Naive B cell (primary cell): Measurements from ENCODE around the gene WIF1. TPM values are rescaled to one million over a fixed set of nuclear protein-coding genes. Genes with fewer than 3 reads are reported as not detected.

Experiments used
- ATAC-seq, 2 donors: fragments of 150-1000 bp; cut with Tn5 transposase; 2 replicates each; pipeline ENCODE4 v1.10.0; 2021; ENCODE audit warnings: low read depth in 2 of 2, mild to moderate bottlenecking in 2 of 2, moderate library complexity in 2 of 2
- DNase-seq: peaks from one replicate; pipeline ENCODE4 v3.0.0; 2022
- H3K27ac Mint-ChIP-seq, 6 donors: one replicate each; pipeline ENCODE4 v1.8.0; 2020 to 2022; ENCODE audit warnings: mild to moderate bottlenecking in 6 of 6, mixed read lengths in 6 of 6, moderate library complexity in 5 of 6, inconsistent platforms in 2 of 6
- H3K27me3 Mint-ChIP-seq, 3 donors: one replicate each; pipeline ENCODE4 v1.8.0; 2021 to 2022; ENCODE audit warnings: mixed read lengths in 3 of 3, mild to moderate bottlenecking in 1 of 3
- H3K36me3 Mint-ChIP-seq, 2 donors: one replicate each; pipeline ENCODE4 v1.8.0; 2020 to 2022; ENCODE audit warnings: mixed read lengths in 2 of 2, inconsistent platforms in 1 of 2, mild to moderate bottlenecking in 1 of 2
- H3K4me1 Mint-ChIP-seq, 3 donors: one replicate each; pipeline ENCODE4 v1.8.0; 2020 to 2022; ENCODE audit warnings: mixed read lengths in 3 of 3, inconsistent platforms in 1 of 3, mild to moderate bottlenecking in 1 of 3, moderate library complexity in 1 of 3
- H3K4me3 Mint-ChIP-seq, 8 donors: one replicate each; pipeline ENCODE4 v1.8.0; 2020 to 2022; ENCODE audit warnings: mild to moderate bottlenecking in 8 of 8, mixed read lengths in 8 of 8, moderate library complexity in 8 of 8, inconsistent platforms in 2 of 8
- H3K9me3 Mint-ChIP-seq, 7 donors: one replicate each; pipeline ENCODE4 v1.8.0; 2020 to 2022; ENCODE audit warnings: mixed read lengths in 7 of 7, mild to moderate bottlenecking in 5 of 7, inconsistent platforms in 2 of 7, moderate library complexity in 1 of 7
- polyA plus RNA-seq, 6 donors: library from polyadenylated mRNA; unstranded; fragments of 300-500 nt; fragmentation: Illumina TruSeq; gene quantifications; one replicate each; pipeline ENCODE4 v1.2.3, GENCODE V29; 2021; ENCODE audit warnings: low read depth in 6 of 6

WIF1 gene
- not detected for polyA plus RNA-seq

- Mint-ChIP-seq H3K27ac (no peak within 1 kb of the TSS), H3K4me3 (peak within 1 kb of the TSS; percentile 30 to 88 (median 74)), H3K9me3 (no peaks in the 10 kb centered on the region), H3K36me3 (no peaks in the 10 kb centered on the region), H3K4me1 (peaks cover 8 to 14% (median 10%) of the 10 kb centered on the region in 3 donors), H3K27me3 (peaks cover 30 to 47% (median 46%) of the 10 kb centered on the region in 3 donors)
- DNase-seq (peak; percentile 13), ATAC-seq (peak; percentile 79)
Observed at GRCh38 chr12:65121049-65121955, at the start of gene WIF1. WIF1 (minus strand) TSS chr12:65121305; CDS start chr12:65121191, 114 bp downstream.

GRCh38 chr12:65170209-65170881 lies 49.2 kb upstream of the WIF1 start:
- DNase-seq: peak; percentile 57
- Mint-ChIP-seq H3K9me3 (no peaks in the 10 kb centered on the region), H3K4me3 (peak overlapping the region; percentile 94 to 100 (median 97)), H3K27ac (peak overlapping the region; percentile 84 to 99 (median 97)), H3K4me1 (peaks cover 24 to 35% (median 25%) of the 10 kb centered on the region in 3 donors), H3K36me3 (no peaks in the 10 kb centered on the region), H3K27me3 (peaks cover 0 to 4% (median 0%) of the 10 kb centered on the region in 3 donors)
- ATAC-seq: peak; percentile 23 to 31

GRCh38 chr12:65169320-65170208 lies 48.5 kb upstream of the WIF1 start, which contains the start of gene LEMD3:
LEMD3 (plus strand) TSS chr12:65169583; CDS start chr12:65169597, 14 bp downstream.
- peak within 1 kb of the TSS; percentile 94 to 100 (median 99) for H3K4me3 Mint-ChIP-seq
- H3K4me1 Mint-ChIP-seq: peaks cover 24 to 35% (median 25%) of the 10 kb centered on the region in 3 donors
- no peaks in the 10 kb centered on the region for H3K36me3 Mint-ChIP-seq

GRCh38 chr12:65168681-65169319 lies 47.7 kb upstream of the WIF1 start:
- peak overlapping the region; percentile 98 to 100 (median 99) for H3K27ac Mint-ChIP-seq
- H3K27me3 Mint-ChIP-seq: peaks cover 0 to 4% (median 0%) of the 10 kb centered on the region in 3 donors
- peaks cover 24 to 35% (median 25%) of the 10 kb centered on the region in 3 donors for H3K4me1 Mint-ChIP-seq
- ATAC-seq (peak; percentile 1 to 12), DNase-seq (no peak)
- H3K4me3 Mint-ChIP-seq: peak overlapping the region; percentile 94 to 100 (median 99)
- H3K36me3 Mint-ChIP-seq: no peaks in the 10 kb centered on the region
- H3K9me3 Mint-ChIP-seq: no peaks in the 10 kb centered on the region

More at GRCh38 chr12:65169320-65170208, 48.5 kb upstream of the WIF1 start, which contains the start of gene LEMD3:
- ATAC-seq: peak; percentile 90 to 91
- DNase-seq: peak; percentile 93
- H3K9me3 Mint-ChIP-seq: no peaks in the 10 kb centered on the region
- peak within 1 kb of the TSS; percentile 98 to 100 (median 99) for H3K27ac Mint-ChIP-seq
- H3K27me3 Mint-ChIP-seq: peaks cover 0 to 4% (median 0%) of the 10 kb centered on the region in 3 donors

GRCh38 chr12:65164774-65165173 lies 43.7 kb upstream of the WIF1 start:
- H3K27me3 Mint-ChIP-seq: peaks cover 13 to 22% (median 20%) of the 10 kb centered on the region in 3 donors
- no peaks in the 10 kb centered on the region for H3K36me3 Mint-ChIP-seq
- DNase-seq (no peak), ATAC-seq (no peak)
- H3K27ac Mint-ChIP-seq: no peak overlapping the region
- H3K9me3 Mint-ChIP-seq: no peaks in the 10 kb centered on the region
- peaks cover 0 to 5% (median 4%) of the 10 kb centered on the region in 3 donors for H3K4me1 Mint-ChIP-seq
- no peak overlapping the region for H3K4me3 Mint-ChIP-seq

- Mint-ChIP-seq H3K4me1 (peaks cover 0 to 3% (median 2%) of the 10 kb centered on the region in 3 donors), H3K9me3 (no peaks in the 10 kb centered on the region), H3K27ac (no peak overlapping the region), H3K36me3 (no peaks in the 10 kb centered on the region), H3K27me3 (peaks cover 16 to 22% (median 20%) of the 10 kb centered on the region in 3 donors), H3K4me3 (no peak overlapping the region)
- no peak for DNase-seq
- ATAC-seq: no peak
Observed at GRCh38 chr12:65164244-65164643, 43.1 kb upstream of the WIF1 start.

- no peaks in the 10 kb centered on the region for H3K36me3 Mint-ChIP-seq
- H3K27ac Mint-ChIP-seq: no peak overlapping the region
- DNase-seq (no peak), ATAC-seq (no peak)
- no peaks in the 10 kb centered on the region for H3K9me3 Mint-ChIP-seq
- no peaks in the 10 kb centered on the region for H3K4me1 Mint-ChIP-seq
- peaks cover 16 to 22% (median 20%) of the 10 kb centered on the region in 3 donors for H3K27me3 Mint-ChIP-seq
- H3K4me3 Mint-ChIP-seq: peak overlapping the region in 1 of 8 donors; percentile 7
Observed at GRCh38 chr12:65162609-65163008, 41.5 kb upstream of the WIF1 start.

- Mint-ChIP-seq H3K36me3 (no peaks in the 10 kb centered on the region), H3K4me3 (peak overlapping the region in 3 of 8 donors; percentile 42 to 47 (median 47)), H3K9me3 (no peaks in the 10 kb centered on the region), H3K27me3 (peaks cover 13 to 16% (median 15%) of the 10 kb centered on the region in 3 donors), H3K27ac (peak overlapping the region; percentile 7 to 70 (median 36)), H3K4me1 (peaks cover 11 to 16% (median 12%) of the 10 kb centered on the region in 3 donors)
- no peak for ATAC-seq
- no peak for DNase-seq
Observed at GRCh38 chr12:65157091-65157490, 36.0 kb upstream of the WIF1 start.

- Mint-ChIP-seq H3K27ac (peak overlapping the region; percentile 7 to 70 (median 53)), H3K9me3 (no peaks in the 10 kb centered on the region), H3K36me3 (no peaks in the 10 kb centered on the region), H3K4me3 (peak overlapping the region in 7 of 8 donors; percentile 3 to 67 (median 47)), H3K27me3 (peaks cover 9 to 17% (median 16%) of the 10 kb centered on the region in 3 donors), H3K4me1 (peaks cover 11 to 16% (median 12%) of the 10 kb centered on the region in 3 donors)
- ATAC-seq (peak; percentile 74 to 85), DNase-seq (peak; percentile 27)
Observed at GRCh38 chr12:65156366-65156841, 35.3 kb upstream of the WIF1 start.

- peak overlapping the region in 3 of 8 donors; percentile 21 to 47 (median 47) for H3K4me3 Mint-ChIP-seq
- H3K4me1 Mint-ChIP-seq: peaks cover 11 to 16% (median 12%) of the 10 kb centered on the region in 3 donors
- no peaks in the 10 kb centered on the region for H3K36me3 Mint-ChIP-seq
- DNase-seq: no peak
- no peak for ATAC-seq
- H3K27me3 Mint-ChIP-seq: peaks cover 5 to 17% (median 14%) of the 10 kb centered on the region in 3 donors
- H3K27ac Mint-ChIP-seq: peak overlapping the region in 3 of 6 donors; percentile 41 to 70 (median 56)
- H3K9me3 Mint-ChIP-seq: no peaks in the 10 kb centered on the region
Observed at GRCh38 chr12:65155784-65156183, 34.7 kb upstream of the WIF1 start.

GRCh38 chr12:65152596-65152995 lies 31.5 kb upstream of the WIF1 start:
- Mint-ChIP-seq H3K4me1 (peaks cover 11 to 16% (median 12%) of the 10 kb centered on the region in 3 donors), H3K9me3 (no peaks in the 10 kb centered on the region), H3K27me3 (peaks cover 0 to 15% (median 13%) of the 10 kb centered on the region in 3 donors), H3K4me3 (no peak overlapping the region), H3K36me3 (no peaks in the 10 kb centered on the region), H3K27ac (no peak overlapping the region)
- DNase-seq (no peak), ATAC-seq (no peak)

GRCh38 chr12:65152012-65152411 lies 30.9 kb upstream of the WIF1 start:
- peaks cover 0 to 15% (median 13%) of the 10 kb centered on the region in 3 donors for H3K27me3 Mint-ChIP-seq
- H3K4me3 Mint-ChIP-seq: no peak overlapping the region
- ATAC-seq (no peak), DNase-seq (no peak)
- H3K27ac Mint-ChIP-seq: no peak overlapping the region
- peaks cover 11 to 16% (median 11%) of the 10 kb centered on the region in 3 donors for H3K4me1 Mint-ChIP-seq
- H3K9me3 Mint-ChIP-seq: no peaks in the 10 kb centered on the region
- H3K36me3 Mint-ChIP-seq: no peaks in the 10 kb centered on the region
